Measurements from ENCODE around the gene ATF2. TPM values are rescaled to one million over a fixed set of nuclear protein-coding genes. Genes with fewer than 3 reads are reported as not detected.

ATF2 gene
- total and polyA plus RNA-seq, 9 of the 15 experiments (the other 6 are each of a cell fraction or from before 2014, with no cell fraction given), result 24.2 to 111 (median 45.9) TPM

GRCh38 chr2:175181104-175181876, 13.3 kb upstream of the ATF2 start, which contains the start of gene ATP5MC3 (continued):
- TF ChIP-seq POLR2G (IDR thresholded peaks at IDR 0.05; ENCODE audit: low read depth, low read length) (peak; percentile 95), HDAC3 (IDR thresholded peaks at IDR 0.05; ENCODE audit: borderline replicate concordance, partially characterized antibody) (no peak), CHD2 (IDR thresholded peaks at IDR 0.05; ENCODE audit: low read depth, low read length) (no peak), SRSF9 (IDR thresholded peaks at IDR 0.05; ENCODE audit: borderline replicate concordance, low read depth, low read length) (no peak), XRCC5 (IDR thresholded peaks at IDR 0.05; ENCODE audit: low read depth, low read length) (peak; percentile 80; the same call in 1 of the 2 replicates), MAFK (IDR thresholded peaks at IDR 0.05; ENCODE audit: low read length) (no peak), PHF20 (IDR thresholded peaks at IDR 0.05; ENCODE audit: partially characterized antibody) (peak; percentile 92), ZBTB40 (IDR thresholded peaks at IDR 0.05) (peak; percentile 100), ZBTB40 (CRISPR knock-in tag; IDR thresholded peaks at IDR 0.05) (peak; percentile 100), CREM (IDR thresholded peaks at IDR 0.05; ENCODE audit: low read depth) (peak; percentile 90), ZNF217 (CRISPR knock-in tag; IDR thresholded peaks at IDR 0.05) (no peak), SRF (CRISPR knock-in tag; IDR thresholded peaks at IDR 0.05) (0 out of 4 replicates have a peak, but pooled peaks of 1 of the 2 experiments have one; percentile 3), ATF7 (IDR thresholded peaks at IDR 0.05) (peak; percentile 74), ZNF644 (tag; IDR thresholded peaks at IDR 0.05; ENCODE audit: low read depth) (no peak), ETV5 (CRISPR knock-in tag; IDR thresholded peaks at IDR 0.05; ENCODE audit: low read depth) (peak; percentile 72; the same call in 1 of the 2 replicates), ZBTB17 (CRISPR knock-in tag; IDR thresholded peaks at IDR 0.05) (peak; percentile 49; the same call in 1 of the 2 replicates), ETV1 (tag; conservative IDR thresholded peaks at IDR 0.05; ENCODE audit: low read depth) (peak; percentile 60), DLX4 (CRISPR knock-in tag; IDR thresholded peaks at IDR 0.05) (no peak), GATA2 (CRISPR knock-in tag; IDR thresholded peaks at IDR 0.05) (peak; percentile 83)
